GM12865 (cell line): Measurements from ENCODE around the gene TSPAN11.

Source experiments
- DNase-seq: peaks from one replicate; pipeline ENCODE4 v3.0.0; 2010; ENCODE audit warnings: low read depth
- H3K4me3 ChIP-seq: 2 replicates; pipeline ENCODE4 v1.5.1; 2011; ENCODE audit warnings: mild to moderate bottlenecking, low read depth, low read length, control low read depth
- TF ChIP-seq, protein P1 (sequence below): IDR thresholded peaks from 2 replicates; pipeline ENCODE4 v1.5.1; 2011; ENCODE audit warnings: low read length, control low read depth, low read depth, inconsistent platforms; ENCODE audit not compliant: insufficient read depth; ENCODE audit errors: missing control alignments

Gene TSPAN11

DNA sequence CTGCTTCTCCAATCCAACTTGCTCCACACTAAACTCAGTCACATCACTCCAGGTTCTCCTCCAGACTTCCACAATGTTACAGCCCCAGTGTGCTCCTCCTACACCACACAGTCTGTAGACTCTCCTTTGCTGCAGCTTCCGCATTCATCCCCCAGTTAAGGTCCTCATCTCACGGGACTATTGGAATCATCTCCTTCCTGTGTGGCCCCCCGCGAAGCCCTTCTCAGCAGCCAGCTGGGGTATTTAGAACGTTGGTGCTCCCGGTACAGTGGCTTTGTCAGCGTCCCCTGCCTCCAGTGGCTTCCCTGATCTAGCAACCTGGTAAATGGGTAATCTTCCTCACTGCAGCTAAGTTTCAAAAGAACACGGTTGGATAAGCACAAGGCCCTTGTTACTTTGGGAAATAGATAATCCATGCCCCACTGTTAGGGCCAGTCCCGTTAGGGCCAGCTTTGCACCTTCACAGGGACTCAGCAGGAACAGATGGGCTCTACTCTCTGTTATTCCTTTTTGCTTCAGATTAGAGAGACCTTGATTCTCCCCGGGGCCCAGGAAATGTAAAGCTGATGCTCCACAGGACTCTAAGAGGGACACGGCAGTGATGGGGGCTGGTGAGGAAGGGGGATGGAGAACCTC, 823 bp upstream of the TSPAN11 start:
- TF ChIP-seq, protein P1, sequence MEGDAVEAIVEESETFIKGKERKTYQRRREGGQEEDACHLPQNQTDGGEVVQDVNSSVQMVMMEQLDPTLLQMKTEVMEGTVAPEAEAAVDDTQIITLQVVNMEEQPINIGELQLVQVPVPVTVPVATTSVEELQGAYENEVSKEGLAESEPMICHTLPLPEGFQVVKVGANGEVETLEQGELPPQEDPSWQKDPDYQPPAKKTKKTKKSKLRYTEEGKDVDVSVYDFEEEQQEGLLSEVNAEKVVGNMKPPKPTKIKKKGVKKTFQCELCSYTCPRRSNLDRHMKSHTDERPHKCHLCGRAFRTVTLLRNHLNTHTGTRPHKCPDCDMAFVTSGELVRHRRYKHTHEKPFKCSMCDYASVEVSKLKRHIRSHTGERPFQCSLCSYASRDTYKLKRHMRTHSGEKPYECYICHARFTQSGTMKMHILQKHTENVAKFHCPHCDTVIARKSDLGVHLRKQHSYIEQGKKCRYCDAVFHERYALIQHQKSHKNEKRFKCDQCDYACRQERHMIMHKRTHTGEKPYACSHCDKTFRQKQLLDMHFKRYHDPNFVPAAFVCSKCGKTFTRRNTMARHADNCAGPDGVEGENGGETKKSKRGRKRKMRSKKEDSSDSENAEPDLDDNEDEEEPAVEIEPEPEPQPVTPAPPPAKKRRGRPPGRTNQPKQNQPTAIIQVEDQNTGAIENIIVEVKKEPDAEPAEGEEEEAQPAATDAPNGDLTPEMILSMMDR = no peak
- DNase-seq = no peak
- peak overlapping the region; percentile 24; the same call in 1 of the 2 replicates for H3K4me3 ChIP-seq

DNA sequence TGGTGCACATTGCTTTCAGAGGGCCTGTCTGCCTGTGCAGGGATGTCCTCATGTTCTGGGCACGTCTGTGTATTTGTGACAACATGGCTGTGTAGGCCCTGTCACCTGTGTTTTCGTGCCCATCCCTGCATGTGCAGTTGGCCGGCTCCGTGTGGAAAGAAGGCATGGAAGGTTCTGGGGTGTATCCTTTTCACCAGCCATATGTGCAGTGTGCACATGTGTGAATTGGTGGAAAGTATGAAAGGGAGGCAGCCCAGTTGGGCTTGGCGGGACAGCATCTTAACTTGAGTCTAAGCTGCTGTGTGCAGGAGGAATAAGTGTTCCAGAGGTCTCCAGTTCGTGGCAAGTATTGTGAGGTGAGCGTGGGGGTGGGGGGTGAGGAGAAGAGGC, 669 bp downstream of the TSPAN11 start:
- no peak for DNase-seq
- no peak overlapping the region; the same call in 1 of the 2 replicates for H3K4me3 ChIP-seq

DNA sequence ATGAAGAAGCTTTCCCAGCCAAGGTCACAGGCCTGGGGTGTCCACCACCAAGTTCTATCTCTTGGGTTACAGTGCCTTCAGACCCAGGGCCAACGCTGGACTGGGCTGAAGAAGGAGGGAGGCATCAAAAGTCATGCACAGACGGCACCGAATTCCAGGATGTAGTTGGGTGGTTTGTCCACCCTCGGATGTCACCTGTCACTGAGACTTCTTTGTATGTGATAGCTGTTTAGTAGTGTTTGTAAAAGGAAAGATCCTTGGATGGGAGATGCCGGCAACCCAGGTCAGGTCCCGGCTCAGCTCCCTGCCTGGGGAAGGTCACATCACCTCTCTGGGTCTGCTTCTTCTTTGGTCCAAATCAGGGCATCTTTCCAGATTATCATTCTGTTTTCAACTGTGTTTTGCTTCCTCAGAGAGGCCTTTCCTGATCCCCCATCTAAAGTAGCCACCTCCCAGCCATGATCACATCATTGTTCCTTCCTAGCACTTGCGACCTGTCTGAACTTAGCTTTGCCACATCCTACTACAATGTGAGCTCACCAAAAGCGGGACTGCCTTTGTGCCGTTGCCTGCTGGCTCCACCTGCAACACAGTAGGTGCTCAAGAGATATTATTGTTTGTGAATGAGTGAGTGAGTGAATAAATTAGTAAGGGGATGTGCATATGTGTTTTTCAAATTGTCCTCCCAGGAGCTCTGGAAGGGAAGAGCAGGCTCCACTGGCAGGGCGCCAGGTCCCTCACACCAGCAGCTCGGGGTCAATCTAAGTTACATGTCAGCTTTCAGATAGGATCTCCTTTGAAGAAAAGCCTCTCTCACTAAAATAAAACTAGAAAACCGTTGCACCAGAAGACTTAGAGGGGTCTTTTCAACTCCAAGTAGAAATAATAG, 2.1 kb downstream of the TSPAN11 start:
- TF ChIP-seq, protein P1 = no peak
- DNase-seq = no peak
- H3K4me3 ChIP-seq = no peak overlapping the region

More for the DNA sequence above, 669 bp downstream of the TSPAN11 start:
- TF ChIP-seq, protein P1 = no peak

DNA sequence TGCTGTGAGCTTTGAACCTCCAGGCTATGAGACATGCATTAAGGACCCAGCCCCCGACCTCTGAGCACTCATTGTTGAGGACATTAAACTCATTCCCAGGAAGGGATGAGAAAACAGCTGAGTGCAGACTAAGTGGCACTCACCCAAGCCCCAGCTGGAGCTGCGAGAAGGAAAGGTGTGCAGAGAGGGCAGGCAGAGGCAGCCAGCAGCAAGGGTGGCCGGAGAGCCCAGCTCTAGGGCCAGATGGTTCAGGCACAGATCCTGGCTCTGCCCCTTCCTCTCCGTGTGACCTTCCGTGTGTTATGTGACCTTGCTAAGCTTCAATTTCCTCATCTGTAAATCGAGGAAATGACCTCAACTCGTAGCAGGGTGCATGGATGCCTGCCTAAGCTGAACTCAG, 3.7 kb downstream of the TSPAN11 start:
- H3K4me3 ChIP-seq = no peak overlapping the region
- DNase-seq = no peak
- TF ChIP-seq, protein P1 = no peak

DNA sequence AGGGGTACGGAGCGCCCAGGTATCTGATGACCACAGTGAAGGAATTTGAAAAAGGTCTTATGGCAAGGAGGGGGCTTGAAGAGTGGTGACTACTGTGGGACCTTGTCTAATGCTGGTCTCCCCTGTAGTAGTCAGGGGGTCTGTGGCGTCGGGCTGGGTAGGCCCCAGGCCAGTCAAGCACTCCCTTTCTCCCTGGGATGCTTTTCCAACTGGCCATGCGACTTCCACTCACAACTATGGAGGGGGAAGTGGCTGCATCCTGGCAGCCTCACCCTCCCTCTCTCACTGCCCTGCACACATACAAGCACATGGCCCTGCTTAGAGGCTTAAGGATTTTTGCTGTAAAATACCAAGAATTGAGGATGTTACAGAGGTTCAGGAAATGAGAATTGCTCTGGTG, 4.1 kb downstream of the TSPAN11 start:
- no peak for DNase-seq
- TF ChIP-seq, protein P1 = no peak
- no peak overlapping the region for H3K4me3 ChIP-seq

DNA sequence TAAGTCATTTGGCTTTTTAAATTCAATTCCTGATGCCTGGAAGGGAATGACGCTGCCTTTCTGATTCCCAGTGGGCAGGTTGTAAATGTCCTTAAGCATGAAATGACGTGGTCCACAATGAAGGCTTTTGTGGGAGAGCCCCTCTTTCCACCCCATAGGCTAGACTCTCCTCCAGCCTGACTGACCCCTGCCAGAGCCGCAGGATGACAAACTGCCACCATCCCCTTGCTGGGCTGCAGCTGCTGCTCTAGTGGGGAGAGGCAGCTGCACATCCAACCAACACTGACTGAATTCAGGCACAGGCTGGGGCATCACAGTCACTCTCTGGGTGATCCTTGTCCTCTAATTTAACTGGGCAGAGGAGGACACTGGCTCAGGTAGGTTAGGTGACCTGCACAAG, 6.3 kb downstream of the TSPAN11 start:
- no peak for DNase-seq
- TF ChIP-seq, protein P1 = no peak
- H3K4me3 ChIP-seq = no peak overlapping the region
